HG03135 (cell line): ENCODE data around the gene CAPN13.
"Not testable (repeated sequence)": the region's sequence is repeated elsewhere in the genome, so short reads cannot be mapped to it uniquely, and the experiment has no call there.

Experiments used
- ATAC-seq: cut with Tn5 transposase; IDR thresholded peaks from one replicate; pipeline ENCODE4 v1.9.1; 2021; ENCODE audit warnings: mild to moderate bottlenecking, moderate library complexity; ENCODE audit not compliant: unreplicated experiment

CAPN13 gene

GRCh38 chr2:30706534-30707303 lies 100.5 kb downstream of the CAPN13 start:
- no peak for ATAC-seq

- no peak for ATAC-seq
Observed at GRCh38 chr2:30705711-30706533, 101.3 kb downstream of the CAPN13 start.

GRCh38 chr2:30705056-30705455 lies 102.2 kb downstream of the CAPN13 start:
- no peak for ATAC-seq

- ATAC-seq = no peak
Observed at GRCh38 chr2:30704309-30705020, 102.8 kb downstream of the CAPN13 start.

- ATAC-seq = no peak
Observed at GRCh38 chr2:30702694-30703093, 104.6 kb downstream of the CAPN13 start.

- no peak for ATAC-seq
Observed at GRCh38 chr2:30701782-30702181, 105.5 kb downstream of the CAPN13 start.

GRCh38 chr2:30697242-30698103 lies 109.8 kb downstream of the CAPN13 start:
- ATAC-seq = not testable (repeated sequence)

- no peak for ATAC-seq
Observed at GRCh38 chr2:30695749-30696148, 111.5 kb downstream of the CAPN13 start.

GRCh38 chr2:30694286-30695055 lies 112.8 kb downstream of the CAPN13 start:
- no peak for ATAC-seq

GRCh38 chr2:30693821-30694281 lies 113.4 kb downstream of the CAPN13 start:
- ATAC-seq = no peak

- ATAC-seq = no peak
Observed at GRCh38 chr2:30692829-30693275, 114.4 kb downstream of the CAPN13 start.

- no peak for ATAC-seq
Observed at GRCh38 chr2:30691948-30692828, 115.1 kb downstream of the CAPN13 start.

- ATAC-seq = no peak
Observed at GRCh38 chr2:30691091-30691947, 115.9 kb downstream of the CAPN13 start.

- no peak for ATAC-seq
Observed at GRCh38 chr2:30690126-30690561, 117.1 kb downstream of the CAPN13 start.

- ATAC-seq = no peak
Observed at GRCh38 chr2:30689496-30690125, 117.6 kb downstream of the CAPN13 start.

- no peak for ATAC-seq
Observed at GRCh38 chr2:30688956-30689401, 118.3 kb downstream of the CAPN13 start.

GRCh38 chr2:30686669-30687068 lies 120.6 kb downstream of the CAPN13 start:
- no peak for ATAC-seq
